ENCODE data around the gene SLC35F1. TPM values are rescaled to one million over a fixed set of nuclear protein-coding genes. Genes with fewer than 3 reads are reported as not detected.

The SLC35F1 gene
- polyA plus RNA-seq, 1 donor from 2014 or later, result 35.1 TPM

DNA sequence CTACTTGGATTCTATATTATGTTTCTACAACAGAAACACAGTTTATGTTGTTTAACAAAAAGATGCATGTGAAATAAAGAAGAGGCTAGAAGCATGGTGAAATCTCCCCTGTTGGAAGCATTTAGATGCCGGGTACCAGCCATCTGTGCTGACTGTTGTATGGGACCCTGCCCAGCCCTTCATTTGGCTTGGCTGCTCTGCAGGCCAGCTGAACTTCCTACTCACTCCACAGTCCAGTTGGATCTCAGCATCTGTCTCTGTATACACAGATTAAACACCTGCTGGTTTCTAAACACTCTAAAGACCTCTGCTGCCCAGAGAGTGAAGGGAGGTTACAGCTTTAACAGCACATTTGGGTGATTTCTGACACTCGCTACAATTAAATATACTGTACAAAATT is 228.3 kb downstream of the SLC35F1 start:
- Histone ChIP-seq H2AFZ (ENCODE audit: low read depth, low read length) (no peak overlapping the region), H3K36me3 (ENCODE audit: insufficient read depth, low read length) (no peaks in the 10 kb centered on the region), H3K9me3 (ENCODE audit: low read length) (no peaks in the 10 kb centered on the region), H3K79me2 (replicated peaks; ENCODE audit: insufficient read depth, low read length) (no peaks in the 10 kb centered on the region), H3K4me2 (ENCODE audit: low read length) (no peak overlapping the region), H3K4me3 (ENCODE audit: low read length) (no peak overlapping the region), H3K27me3 (ENCODE audit: insufficient read depth, low read depth, low read length) (no peaks in the 10 kb centered on the region), H3K9me2 (ENCODE audit: insufficient read depth, low read length) (no peaks in the 10 kb centered on the region), H3K9ac (ENCODE audit: low read length) (no peak overlapping the region), H3K27ac (ENCODE audit: low read length) (no peak overlapping the region), H3F3A (ENCODE audit: insufficient read depth, low read length, poor library complexity, severe bottlenecking) (no peaks in the 10 kb centered on the region), H4K20me1 (ENCODE audit: insufficient read depth) (no peaks in the 10 kb centered on the region)
- no peak for TF ChIP-seq CTCF (IDR thresholded peaks at IDR 0.05; ENCODE audit: poor library complexity, severe bottlenecking)
- no peak for TF ChIP-seq EZH2 (IDR thresholded peaks at IDR 0.05; ENCODE audit: borderline replicate concordance, insufficient read depth, low read length, poor library complexity, severe bottlenecking)
- TF ChIP-seq SMC3 (conservative IDR thresholded peaks at IDR 0.05; ENCODE audit: poor library complexity), result no peak
- no peak for TF ChIP-seq EP300 (conservative IDR thresholded peaks at IDR 0.05; ENCODE audit: poor library complexity, severe bottlenecking)
- TF ChIP-seq RAD21 (conservative IDR thresholded peaks at IDR 0.05), result no peak
- TF ChIP-seq TAF1 (IDR thresholded peaks at IDR 0.05; ENCODE audit: low read depth), result no peak
- TF ChIP-seq, protein P1, sequence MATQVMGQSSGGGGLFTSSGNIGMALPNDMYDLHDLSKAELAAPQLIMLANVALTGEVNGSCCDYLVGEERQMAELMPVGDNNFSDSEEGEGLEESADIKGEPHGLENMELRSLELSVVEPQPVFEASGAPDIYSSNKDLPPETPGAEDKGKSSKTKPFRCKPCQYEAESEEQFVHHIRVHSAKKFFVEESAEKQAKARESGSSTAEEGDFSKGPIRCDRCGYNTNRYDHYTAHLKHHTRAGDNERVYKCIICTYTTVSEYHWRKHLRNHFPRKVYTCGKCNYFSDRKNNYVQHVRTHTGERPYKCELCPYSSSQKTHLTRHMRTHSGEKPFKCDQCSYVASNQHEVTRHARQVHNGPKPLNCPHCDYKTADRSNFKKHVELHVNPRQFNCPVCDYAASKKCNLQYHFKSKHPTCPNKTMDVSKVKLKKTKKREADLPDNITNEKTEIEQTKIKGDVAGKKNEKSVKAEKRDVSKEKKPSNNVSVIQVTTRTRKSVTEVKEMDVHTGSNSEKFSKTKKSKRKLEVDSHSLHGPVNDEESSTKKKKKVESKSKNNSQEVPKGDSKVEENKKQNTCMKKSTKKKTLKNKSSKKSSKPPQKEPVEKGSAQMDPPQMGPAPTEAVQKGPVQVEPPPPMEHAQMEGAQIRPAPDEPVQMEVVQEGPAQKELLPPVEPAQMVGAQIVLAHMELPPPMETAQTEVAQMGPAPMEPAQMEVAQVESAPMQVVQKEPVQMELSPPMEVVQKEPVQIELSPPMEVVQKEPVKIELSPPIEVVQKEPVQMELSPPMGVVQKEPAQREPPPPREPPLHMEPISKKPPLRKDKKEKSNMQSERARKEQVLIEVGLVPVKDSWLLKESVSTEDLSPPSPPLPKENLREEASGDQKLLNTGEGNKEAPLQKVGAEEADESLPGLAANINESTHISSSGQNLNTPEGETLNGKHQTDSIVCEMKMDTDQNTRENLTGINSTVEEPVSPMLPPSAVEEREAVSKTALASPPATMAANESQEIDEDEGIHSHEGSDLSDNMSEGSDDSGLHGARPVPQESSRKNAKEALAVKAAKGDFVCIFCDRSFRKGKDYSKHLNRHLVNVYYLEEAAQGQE (IDR thresholded peaks at IDR 0.05; ENCODE audit: borderline replicate concordance), result no peak
- no peak for TF ChIP-seq MXI1 (conservative IDR thresholded peaks at IDR 0.05; ENCODE audit: poor library complexity, severe bottlenecking)
- no peak for TF ChIP-seq POLR2AphosphoS5 (IDR thresholded peaks at IDR 0.05)

GRCh38 chr6:118141211-118141610 is 234.1 kb downstream of the SLC35F1 start:
- Histone ChIP-seq H2AFZ (ENCODE audit: low read depth, low read length) (no peak overlapping the region), H4K20me1 (ENCODE audit: insufficient read depth) (no peaks in the 10 kb centered on the region), H3K4me3 (ENCODE audit: low read length) (no peak overlapping the region), H3F3A (ENCODE audit: insufficient read depth, low read length, poor library complexity, severe bottlenecking) (no peaks in the 10 kb centered on the region), H3K9me2 (ENCODE audit: insufficient read depth, low read length) (no peaks in the 10 kb centered on the region), H3K9ac (ENCODE audit: low read length) (no peak overlapping the region), H3K79me2 (replicated peaks; ENCODE audit: insufficient read depth, low read length) (no peaks in the 10 kb centered on the region), H3K4me2 (ENCODE audit: low read length) (no peak overlapping the region), H3K27ac (ENCODE audit: low read length) (peak overlapping the region; percentile 83), H3K9me3 (ENCODE audit: low read length) (no peaks in the 10 kb centered on the region), H3K36me3 (ENCODE audit: insufficient read depth, low read length) (no peaks in the 10 kb centered on the region), H3K27me3 (ENCODE audit: insufficient read depth, low read depth, low read length) (no peaks in the 10 kb centered on the region)
- no peak for TF ChIP-seq SMC3 (conservative IDR thresholded peaks at IDR 0.05; ENCODE audit: poor library complexity)
- TF ChIP-seq POLR2AphosphoS5 (IDR thresholded peaks at IDR 0.05), result no peak
- TF ChIP-seq TAF1 (IDR thresholded peaks at IDR 0.05; ENCODE audit: low read depth), result no peak
- TF ChIP-seq, protein P1 (IDR thresholded peaks at IDR 0.05; ENCODE audit: borderline replicate concordance), result no peak
- TF ChIP-seq RAD21 (conservative IDR thresholded peaks at IDR 0.05), result no peak
- TF ChIP-seq EZH2 (IDR thresholded peaks at IDR 0.05; ENCODE audit: borderline replicate concordance, insufficient read depth, low read length, poor library complexity, severe bottlenecking), result no peak
- no peak for TF ChIP-seq MXI1 (conservative IDR thresholded peaks at IDR 0.05; ENCODE audit: poor library complexity, severe bottlenecking)
- TF ChIP-seq CTCF (IDR thresholded peaks at IDR 0.05; ENCODE audit: poor library complexity, severe bottlenecking), result no peak
- TF ChIP-seq EP300 (conservative IDR thresholded peaks at IDR 0.05; ENCODE audit: poor library complexity, severe bottlenecking), result no peak

All from neural cell (in vitro differentiated cells).